HG02759 (cell line): ENCODE measurements around the gene C16orf54.
"Not testable (repeated sequence)": the region's sequence is repeated elsewhere in the genome, so short reads cannot be mapped to it uniquely, and the experiment has no call there.

Experiments used
- ATAC-seq: cut with Tn5 transposase; IDR thresholded peaks from one replicate; pipeline ENCODE4 v1.9.1; 2021; ENCODE audit warnings: mild to moderate bottlenecking, moderate library complexity; ENCODE audit not compliant: unreplicated experiment

Gene C16orf54

DNA sequence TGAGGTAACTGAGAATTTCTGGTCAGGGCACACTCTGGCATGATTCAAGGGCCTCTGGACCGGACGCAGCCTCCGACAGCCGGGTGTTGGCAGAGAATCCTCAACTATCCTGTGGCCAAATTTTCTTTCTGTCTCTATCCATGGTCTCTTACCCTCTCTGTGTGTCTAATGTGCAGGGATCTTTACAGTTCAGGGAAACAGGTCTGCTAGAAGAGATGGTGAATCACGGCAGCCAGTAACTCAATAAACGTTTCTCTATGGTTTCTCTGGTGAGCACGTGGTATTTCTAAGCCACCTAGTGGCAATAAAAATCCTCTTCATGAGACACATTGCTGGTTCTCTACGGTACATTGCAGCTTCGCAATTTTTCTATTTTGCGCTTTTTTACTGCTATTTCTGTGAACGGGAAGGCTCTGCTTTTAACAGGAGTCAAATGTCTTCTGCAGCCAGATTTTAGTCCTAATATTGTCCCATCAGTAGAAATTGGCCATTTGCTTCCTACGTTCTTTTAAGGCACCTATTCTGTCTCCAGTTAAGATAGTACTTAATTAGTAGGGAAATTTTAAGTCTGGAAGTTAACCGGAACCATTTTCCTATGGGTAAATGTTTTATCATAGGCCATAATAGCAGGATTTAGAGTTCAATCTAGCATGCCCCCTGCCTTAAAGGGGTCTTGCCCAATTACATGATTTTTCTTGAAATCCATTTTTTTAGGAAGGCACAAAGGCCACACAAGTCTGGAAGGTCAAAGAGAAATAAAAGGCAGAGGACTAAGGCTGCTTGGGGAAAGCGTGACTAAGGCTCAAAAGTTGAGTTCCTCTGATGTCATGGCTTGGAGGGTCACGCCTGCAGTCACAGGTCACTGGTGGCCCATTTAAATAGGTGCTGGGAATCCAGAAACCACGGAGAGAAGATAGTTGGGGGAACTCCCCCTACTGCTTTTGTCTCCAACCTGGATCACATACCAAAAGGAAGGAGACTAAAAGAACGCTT is 35.3 kb downstream of the C16orf54 start:
- ATAC-seq, result no peak

DNA sequence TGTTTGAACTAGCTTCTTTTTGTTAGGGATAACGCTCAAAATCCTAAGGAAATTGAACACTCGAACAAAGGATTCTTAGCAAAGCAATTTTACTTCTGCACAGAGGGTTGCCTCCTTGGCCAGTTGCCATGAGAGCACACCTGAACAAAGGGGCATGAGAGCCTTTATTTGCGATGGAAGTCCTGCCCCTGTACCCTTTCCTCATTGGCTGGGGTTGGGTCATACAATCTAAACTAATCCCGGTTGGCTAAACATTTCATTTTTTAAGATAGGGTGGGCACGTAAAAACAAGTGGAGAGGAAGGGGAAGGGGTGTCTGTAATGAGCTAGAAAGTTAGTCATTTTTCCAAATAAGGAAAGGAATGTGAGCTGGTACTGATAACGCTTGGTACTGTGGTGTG is 36.1 kb downstream of the C16orf54 start:
- not testable (repeated sequence) for ATAC-seq

DNA sequence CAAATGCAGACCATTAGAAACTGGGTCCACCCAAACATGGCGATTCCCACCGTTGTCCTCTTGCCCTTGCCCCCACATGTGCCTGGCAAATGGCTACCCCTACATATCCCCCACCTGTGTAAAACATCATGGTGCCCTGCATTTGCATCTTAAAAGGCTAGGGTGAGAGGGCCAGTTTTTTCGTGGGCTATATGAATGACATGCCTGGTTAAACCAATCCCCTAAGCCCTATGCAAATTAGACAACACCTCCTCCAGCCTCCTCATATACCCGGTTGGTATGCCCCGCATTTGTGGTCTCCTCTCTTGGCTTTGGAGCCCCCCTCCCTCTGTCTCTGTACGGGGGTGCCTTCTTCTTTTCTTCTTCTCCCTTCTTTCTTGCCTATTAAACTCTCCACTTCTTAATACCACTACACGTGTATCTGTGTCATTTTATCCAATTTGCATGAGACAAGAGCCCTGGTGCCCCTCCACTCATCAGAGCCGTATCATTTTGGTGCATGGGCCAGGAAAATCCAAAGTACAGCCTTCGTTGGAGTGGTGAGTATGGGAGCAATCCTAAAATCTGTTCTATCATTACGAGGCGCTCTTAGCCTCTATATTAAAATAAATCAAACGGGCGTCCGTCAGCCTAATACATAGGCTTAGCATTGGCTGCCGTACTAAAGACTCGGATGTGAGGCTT is 36.7 kb downstream of the C16orf54 start:
- no peak for ATAC-seq

DNA sequence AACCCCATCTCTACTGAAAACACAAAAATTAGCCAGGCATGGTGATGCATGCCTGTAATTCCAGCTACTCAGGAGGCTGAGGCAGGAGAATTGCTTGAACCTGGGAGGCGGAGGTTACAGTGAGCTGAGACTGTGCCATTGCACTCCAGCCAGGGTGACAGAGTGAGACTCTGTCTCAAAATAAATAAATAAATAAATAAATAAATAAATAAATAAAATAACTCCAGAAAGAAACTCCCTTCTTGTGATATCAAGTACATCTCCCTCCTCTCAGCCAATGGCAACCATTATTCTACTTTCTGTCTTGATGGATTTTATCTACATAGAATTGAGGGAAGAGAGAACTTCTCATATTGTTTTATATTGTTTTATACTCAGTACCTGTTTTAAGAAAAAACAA is 38.6 kb downstream of the C16orf54 start:
- not testable (repeated sequence) for ATAC-seq

DNA sequence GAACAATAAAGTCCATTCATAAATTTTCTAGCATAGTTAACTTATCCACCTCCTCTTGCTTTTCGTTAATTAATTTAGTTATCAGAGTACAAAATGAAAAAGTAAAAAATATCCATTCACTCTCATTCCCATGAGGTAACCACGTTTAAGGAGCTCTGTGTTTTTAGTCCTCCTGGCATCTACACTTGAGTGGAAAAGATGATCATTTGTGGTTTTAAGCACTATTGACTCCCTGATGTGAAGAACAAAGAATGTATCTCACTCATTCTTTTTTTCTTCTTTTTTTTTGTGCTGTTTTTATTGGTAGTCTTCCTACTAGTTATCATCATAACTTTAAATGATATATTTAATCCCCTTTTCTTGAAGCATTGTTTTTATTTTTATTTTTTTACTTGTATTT is 40.8 kb downstream of the C16orf54 start:
- no peak for ATAC-seq

DNA sequence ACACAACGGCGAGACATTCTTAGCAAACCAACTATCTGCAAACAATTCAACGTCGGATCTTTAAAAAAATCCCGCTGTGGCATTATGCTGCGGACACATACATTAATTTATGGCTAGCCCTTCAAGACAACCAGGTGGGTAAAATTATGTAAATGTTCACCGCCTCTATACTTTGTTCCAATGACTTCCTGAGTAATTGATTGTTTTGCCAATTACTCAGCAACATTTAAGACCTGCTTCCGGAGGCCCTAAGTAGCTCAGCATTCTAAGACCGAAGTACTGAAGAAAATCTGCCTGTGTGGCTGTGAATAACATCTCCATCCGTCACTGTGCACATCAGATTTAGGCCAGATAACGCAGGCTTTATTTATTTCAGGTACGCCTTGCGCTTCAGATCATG is 43.5 kb downstream of the C16orf54 start:
- ATAC-seq, result peak; percentile 37

DNA sequence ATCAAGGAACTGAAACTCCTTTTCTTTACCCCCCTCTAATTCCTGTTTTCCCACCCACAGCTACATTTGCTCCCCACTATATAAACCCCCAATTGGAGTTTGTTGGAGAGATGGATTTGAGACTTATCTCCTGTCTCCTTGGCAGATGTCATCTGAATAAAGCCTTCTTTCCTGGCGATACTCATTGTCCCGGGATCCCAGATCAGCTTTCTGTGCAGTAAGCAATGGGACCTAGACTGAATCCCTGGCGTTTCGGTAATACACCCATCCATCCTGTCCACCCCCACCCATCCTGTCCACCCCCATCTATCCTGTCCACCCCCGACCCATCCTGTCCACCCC is 44.6 kb downstream of the C16orf54 start:
- ATAC-seq, result no peak

DNA sequence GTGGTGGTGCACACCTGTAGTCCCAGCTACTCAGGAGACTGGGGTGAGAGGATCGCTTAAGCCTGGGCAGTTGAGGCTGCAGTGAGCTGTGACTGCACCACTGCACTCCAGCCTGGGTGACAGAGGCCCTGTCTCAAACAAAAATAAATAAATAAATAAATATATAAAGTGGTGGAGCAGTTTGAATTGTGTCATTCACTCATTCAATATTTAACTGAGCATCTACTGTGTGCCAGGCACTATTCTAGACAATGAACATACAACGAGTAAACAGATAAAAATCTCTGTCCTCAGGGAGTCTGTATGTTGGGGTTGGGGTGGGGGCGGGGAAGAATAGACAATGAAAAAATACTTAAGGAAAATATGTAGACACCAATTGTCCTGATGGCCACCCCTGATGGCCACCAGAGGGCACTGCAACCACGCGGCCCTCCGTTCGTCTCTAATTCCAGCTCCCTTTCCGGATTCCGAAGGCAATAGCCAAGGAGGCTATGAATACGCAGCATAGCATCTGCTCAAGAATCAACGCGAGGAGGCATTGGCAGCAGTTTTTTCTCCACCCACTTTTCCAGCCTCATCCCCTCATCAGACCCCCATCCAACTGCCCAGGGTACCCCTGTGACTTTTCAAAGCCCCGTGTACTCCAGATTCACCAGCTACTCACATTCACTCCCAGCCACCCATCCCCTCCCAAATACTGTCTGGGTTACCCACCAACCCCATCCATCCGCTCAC is 45.4 kb downstream of the C16orf54 start:
- ATAC-seq, result no peak

DNA sequence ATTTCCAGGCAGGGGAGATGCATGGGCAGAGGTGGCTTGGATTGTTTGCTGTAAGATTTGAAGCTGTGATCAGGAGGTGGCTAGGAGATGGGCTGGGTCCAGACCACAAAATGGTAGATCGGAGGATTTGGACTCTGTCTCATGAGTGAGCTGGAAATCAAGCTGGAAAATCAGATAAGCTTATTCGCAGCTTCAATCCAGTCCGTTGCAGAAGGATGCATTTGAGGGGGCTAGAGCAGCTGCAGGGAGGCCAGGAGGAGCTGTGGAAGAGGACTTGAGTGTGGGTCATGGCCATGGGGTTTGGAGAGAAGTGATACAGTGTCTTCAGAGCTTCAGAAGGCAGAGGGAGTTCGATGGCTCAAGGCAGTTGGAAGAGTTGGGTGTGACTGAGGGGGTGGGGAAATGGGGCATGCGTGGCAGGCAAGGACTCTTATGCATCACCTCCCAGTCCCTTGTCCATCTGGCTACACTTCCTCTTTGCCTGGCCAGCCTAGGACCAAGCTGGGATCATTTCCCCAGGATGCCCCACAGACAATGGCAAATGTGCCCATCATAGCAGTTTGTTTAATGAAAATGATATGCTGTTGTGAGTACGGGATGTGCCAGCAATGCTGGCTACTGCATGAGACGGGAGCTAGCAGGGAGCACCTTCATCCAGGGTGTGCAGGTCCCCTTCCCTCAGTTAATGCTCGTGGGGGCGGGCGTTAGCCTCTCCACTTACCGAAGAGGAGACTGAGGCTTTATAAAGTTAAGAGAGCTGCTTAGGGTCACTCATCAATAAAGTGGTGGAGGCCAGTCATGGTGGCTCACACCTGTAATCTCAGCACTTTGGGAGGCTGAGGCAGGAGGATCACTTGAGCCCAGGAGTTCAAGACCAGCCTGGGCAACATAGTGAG is 46.2 kb downstream of the C16orf54 start:
- ATAC-seq, result no peak

DNA sequence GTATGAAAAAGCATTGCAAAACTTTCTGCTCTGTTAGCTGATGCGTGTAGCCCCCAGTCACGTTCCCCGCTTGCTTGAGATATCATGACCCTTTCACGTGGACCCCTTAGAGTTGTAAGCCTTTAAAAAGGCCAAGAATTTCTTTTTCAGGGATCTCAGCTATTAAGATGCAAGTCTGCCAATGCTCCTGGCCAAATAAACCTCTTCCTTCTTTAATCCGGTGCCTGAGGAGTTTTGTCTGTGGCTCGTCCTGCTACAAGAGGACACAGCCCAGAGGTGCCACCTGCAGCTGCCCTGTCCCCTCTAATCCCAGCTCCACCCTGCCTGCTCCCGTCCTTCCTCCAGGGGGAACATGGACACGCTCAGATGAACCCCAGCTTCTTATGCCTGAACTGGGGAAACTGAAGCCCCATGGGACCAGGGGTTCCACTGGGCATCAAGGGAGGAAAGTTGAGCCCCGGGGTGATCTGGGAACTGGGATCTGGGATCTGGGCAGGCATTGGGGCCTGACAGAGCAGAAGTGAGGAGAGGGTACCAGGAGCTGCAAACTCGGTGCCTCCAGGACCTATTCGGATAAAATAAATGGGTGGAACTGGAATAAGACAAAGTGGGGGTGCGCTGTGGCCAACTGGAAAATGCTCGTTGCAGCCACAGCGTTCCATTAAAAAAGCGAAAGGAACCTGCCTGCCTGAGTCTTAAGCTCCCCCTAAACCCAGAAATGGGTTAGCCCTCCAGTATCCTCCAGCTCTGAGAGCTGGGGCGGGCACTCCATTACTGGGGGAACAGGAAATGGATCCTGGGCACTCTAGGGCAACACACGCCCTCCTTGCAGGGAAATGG is 47.1 kb downstream of the C16orf54 start:
- no peak for ATAC-seq

DNA sequence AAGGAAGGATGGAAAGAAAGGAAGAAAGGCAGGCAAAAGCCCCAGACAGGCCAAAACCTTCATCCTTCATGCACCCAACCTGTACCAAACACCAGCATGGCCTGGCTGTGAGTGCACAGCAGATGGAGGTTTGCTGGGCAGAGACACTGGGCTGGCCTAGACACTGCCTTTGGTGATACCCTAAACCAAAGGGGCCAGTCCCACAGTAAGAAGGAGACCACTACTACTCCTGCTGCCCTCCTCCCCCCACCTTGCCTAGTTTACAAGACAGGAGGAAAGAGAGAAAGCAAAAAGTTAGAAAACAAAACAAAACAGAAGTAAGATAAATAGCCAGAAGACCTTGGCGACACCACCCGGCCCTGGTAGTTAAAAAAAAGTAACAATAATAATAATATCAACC is 47.7 kb downstream of the C16orf54 start:
- no peak for ATAC-seq

DNA sequence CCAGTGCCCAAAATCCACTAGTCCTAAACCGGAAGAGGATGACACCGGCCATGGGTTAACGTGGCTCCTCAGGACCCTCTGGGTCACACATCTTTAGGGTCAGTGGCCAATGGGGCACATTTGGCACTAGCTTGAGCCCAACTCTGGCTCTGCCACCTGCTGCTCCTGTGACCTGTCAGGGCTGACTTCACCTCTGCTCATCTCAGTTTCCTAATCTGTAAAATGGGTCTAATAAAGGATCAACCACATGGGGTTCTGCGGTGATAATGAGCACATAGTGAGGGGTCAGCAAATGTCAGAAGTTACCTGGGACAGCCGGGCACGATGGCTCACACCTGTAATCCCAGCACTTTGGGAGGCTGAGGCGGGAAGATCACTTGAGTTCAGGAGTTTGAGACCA is 48.4 kb downstream of the C16orf54 start:
- ATAC-seq, result no peak

DNA sequence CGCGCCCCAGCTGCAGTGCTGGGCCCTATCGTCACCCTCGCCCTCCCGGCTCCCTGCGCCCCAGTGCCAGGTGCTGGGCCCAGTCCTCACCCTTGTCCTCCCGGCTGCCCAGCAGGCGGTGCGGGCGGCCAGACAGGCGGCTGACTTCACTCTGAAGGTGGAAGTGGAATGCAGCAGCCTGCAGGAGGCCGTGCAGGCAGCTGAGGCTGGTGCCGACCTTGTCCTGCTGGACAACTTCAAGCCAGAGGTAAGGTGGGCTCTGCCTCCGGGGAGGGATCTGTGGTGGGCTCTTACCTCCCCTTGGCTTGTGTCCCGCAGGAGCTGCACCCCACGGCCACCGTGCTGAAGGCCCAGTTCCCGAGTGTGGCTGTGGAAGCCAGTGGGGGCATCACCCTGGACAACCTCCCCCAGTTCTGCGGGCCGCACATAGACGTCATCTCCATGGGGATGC is 48.9 kb downstream of the C16orf54 start:
- ATAC-seq, result no peak

DNA sequence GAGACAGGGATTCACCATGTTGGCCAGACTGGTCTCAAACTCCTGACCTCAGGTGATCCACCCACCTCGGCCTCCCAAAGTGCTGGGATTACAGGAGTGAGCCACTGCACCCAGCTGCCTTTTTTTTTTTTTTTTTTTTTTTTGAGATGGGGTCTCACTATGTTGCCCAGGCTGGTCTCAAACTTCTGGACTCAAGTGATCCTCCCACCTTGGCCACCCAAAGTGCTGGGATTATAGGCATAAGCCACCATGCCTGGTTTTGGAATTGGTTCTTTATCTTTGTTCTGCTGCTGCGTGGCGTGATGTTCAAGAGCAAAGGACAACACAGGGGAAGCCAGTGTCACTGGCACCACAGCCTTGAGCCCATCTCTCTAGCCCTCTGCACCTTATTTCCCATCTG is 50.1 kb downstream of the C16orf54 start:
- not testable (repeated sequence) for ATAC-seq

DNA sequence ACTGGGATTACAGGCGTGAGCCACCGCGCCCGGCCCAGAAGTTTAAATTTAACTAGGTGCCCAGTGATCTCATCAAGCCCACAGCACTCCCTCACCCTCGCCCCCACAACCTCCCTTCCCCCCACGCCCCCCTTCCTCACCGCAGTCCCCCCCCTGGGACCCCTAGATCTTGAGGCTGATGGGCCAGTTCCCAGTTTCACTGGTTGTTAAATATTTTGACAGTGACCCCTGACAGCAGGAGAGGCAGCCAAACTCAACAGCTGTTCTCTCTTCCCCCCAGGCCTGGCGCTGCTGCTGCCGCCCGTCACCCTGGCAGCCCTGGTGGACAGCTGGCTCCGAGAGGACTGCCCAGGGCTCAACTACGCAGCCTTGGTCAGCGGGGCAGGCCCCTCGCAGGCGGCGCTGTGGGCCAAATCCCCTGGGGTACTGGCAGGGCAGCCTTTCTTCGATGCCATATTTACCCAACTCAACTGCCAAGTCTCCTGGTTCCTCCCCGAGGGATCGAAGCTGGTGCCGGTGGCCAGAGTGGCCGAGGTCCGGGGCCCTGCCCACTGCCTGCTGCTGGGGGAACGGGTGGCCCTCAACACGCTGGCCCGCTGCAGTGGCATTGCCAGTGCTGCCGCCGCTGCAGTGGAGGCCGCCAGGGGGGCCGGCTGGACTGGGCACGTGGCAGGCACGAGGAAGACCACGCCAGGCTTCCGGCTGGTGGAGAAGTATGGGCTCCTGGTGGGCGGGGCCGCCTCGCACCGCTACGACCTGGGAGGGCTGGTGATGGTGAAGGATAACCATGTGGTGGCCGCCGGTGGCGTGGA is 51.2 kb downstream of the C16orf54 start:
- ATAC-seq, result no peak

DNA sequence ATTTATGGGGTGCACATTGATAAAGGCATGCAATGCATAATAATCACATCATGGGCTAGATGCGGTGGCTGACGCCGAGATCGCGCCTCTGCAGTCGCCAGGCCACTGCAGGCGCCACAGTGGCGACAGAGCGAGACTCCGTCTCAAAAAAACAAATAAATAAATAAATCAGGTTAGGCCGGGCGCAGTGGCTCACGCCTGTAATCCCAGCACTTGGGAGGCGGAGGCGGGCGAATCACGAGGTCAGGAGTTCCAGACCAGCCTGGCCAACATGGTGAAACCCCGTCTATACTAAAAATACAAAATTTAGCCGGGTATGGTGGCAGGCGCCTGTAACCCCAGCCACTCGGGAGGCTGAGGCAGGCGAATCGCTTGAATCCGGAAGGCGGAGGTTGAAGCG is 53.2 kb downstream of the C16orf54 start:
- not testable (repeated sequence) for ATAC-seq
